SK-N-SH (cell line): ENCODE measurements around the gene KAT8. TPM values are rescaled to one million over a fixed set of nuclear protein-coding genes. Genes with fewer than 3 reads are reported as not detected.

Experiments
- CTCF ChIA-PET: fragments of 300-600, 350-600 bp; formaldehyde crosslinking; extraction: SDS; loops from one replicate; lab custom pipeline; 2021; lab: Yijun Ruan, JAX
- POLR2A ChIA-PET: fragments of 350-600 bp; sonication (Branson Sonifier 250); formaldehyde crosslinking; extraction: SDS; loops from one replicate; lab custom pipeline; 2020; ENCODE audit warnings: antibody characterized with exemption, inconsistent platforms; lab: Yijun Ruan, JAX
- DNase-seq: peaks from one replicate; pipeline ENCODE4 v3.0.0; 2012
- H2AFZ ChIP-seq: fragments of 200-600 bp; sonication (generic); 2 replicates; pipeline ENCODE4 v1.8.1; 2016; ENCODE audit warnings: antibody characterized with exemption, mild to moderate bottlenecking, low read depth
- H3F3A ChIP-seq: fragments of 200-600 bp; sonication (generic); replicated peaks from 2 replicates; pipeline ENCODE3; 2016; ENCODE audit warnings: antibody characterized with exemption, mild to moderate bottlenecking; ENCODE audit not compliant: insufficient read depth
- H3K27ac ChIP-seq, 2 experiments: fragments of 200-500 bp in 1 of 2; fragments of 200-600 bp in 1 of 2; sonication (Bioruptor generic) in 1 of 2; sonication (generic), shearing (Covaris generic) in 1 of 2; 2 replicates each; pipeline versions ENCODE4 v1.5.1 to v1.6.1; 2014 to 2016; ENCODE audit warnings: low read depth in 2 of 2, inconsistent platforms in 1 of 2, low read length in 1 of 2, mild to moderate bottlenecking in 1 of 2, mixed read lengths in 1 of 2
- H3K27me3 ChIP-seq: fragments of 200-600 bp; sonication (generic), shearing (Covaris generic); 2 replicates; pipeline ENCODE4 v1.6.1; 2016; ENCODE audit warnings: mixed run types; ENCODE audit not compliant: insufficient read depth
- H3K36me3 ChIP-seq, 2 experiments: fragments of 200-500 bp in 1 of 2; fragments of 200-600 bp in 1 of 2; sonication (Bioruptor generic) in 1 of 2; sonication (generic) in 1 of 2; replicated peaks in 1 of 2; 2 replicates each; pipeline versions ENCODE3 to v1.5.1; 2014 to 2016; ENCODE audit warnings: low read length in 1 of 2, mild to moderate bottlenecking in 1 of 2; ENCODE audit not compliant: insufficient read depth in 2 of 2, control insufficient read depth in 1 of 2
- H3K4me1 ChIP-seq, 2 experiments: fragments of 200-500 bp in 1 of 2; fragments of 200-600 bp in 1 of 2; sonication (Bioruptor generic) in 1 of 2; sonication (generic), shearing (Covaris generic) in 1 of 2; 2 replicates each; pipeline versions ENCODE4 v1.5.1 to v1.6.1; 2014 to 2016; ENCODE audit warnings: low read depth in 1 of 2, low read length in 1 of 2, mixed run types in 1 of 2; ENCODE audit not compliant: insufficient read depth in 2 of 2, control insufficient read depth in 1 of 2
- H3K4me2 ChIP-seq: fragments of 200-600 bp; sonication (generic), shearing (Covaris generic); 2 replicates; pipeline ENCODE4 v1.6.1; 2017; ENCODE audit warnings: mixed run types
- H3K4me3 ChIP-seq, 2 experiments: fragments of 200-500 bp in 1 of 2; fragments of 200-600 bp in 1 of 2; sonication (Bioruptor generic) in 1 of 2; sonication (generic), shearing (Covaris generic) in 1 of 2; 2 replicates each; pipeline versions ENCODE4 v1.5.1 to v1.8.1; 2014 to 2016; ENCODE audit warnings: low read depth in 2 of 2, inconsistent platforms in 1 of 2, low read length in 1 of 2, mild to moderate bottlenecking in 1 of 2, mixed read lengths in 1 of 2, moderate library complexity in 1 of 2
- H3K79me2 ChIP-seq: fragments of 200-600 bp; sonication (generic); 2 replicates; pipeline ENCODE4 v1.8.1; 2017; ENCODE audit warnings: mild to moderate bottlenecking; ENCODE audit not compliant: insufficient read depth
- H3K9ac ChIP-seq: fragments of 200-600 bp; sonication (generic); 2 replicates; pipeline ENCODE4 v1.6.1; 2017; ENCODE audit warnings: mixed run types
- H3K9me2 ChIP-seq: fragments of 200-600 bp; sonication (generic); 2 replicates; pipeline ENCODE4 v1.6.1; 2017; ENCODE audit warnings: mixed run types
- H3K9me3 ChIP-seq: fragments of 200-600 bp; sonication (generic); 2 replicates; pipeline ENCODE4 v1.6.1; 2017; ENCODE audit warnings: mixed run types, mild to moderate bottlenecking, moderate library complexity
- H4K20me1 ChIP-seq: fragments of 200-600 bp; sonication (generic); 2 replicates; pipeline ENCODE4 v1.6.1; 2017; ENCODE audit warnings: mild to moderate bottlenecking, mixed run types; ENCODE audit not compliant: insufficient read depth
- CHD2 ChIP-seq: fragments of 150-350 bp; IDR thresholded peaks from 2 replicates; pipeline ENCODE4 v1.6.1; 2018; ENCODE audit warnings: low read length; ENCODE audit not compliant: partially characterized antibody
- ELF1 ChIP-seq: IDR thresholded peaks from 2 replicates; pipeline ENCODE4 v1.4.0; 2012
- FOSL2 ChIP-seq: IDR thresholded peaks from 2 replicates; pipeline ENCODE4 v1.4.0; 2012; ENCODE audit warnings: low read depth, mild to moderate bottlenecking, moderate library complexity, borderline replicate concordance
- FOXM1 ChIP-seq: IDR thresholded peaks from 2 replicates; pipeline ENCODE4 v1.4.0; 2012; ENCODE audit warnings: low read depth, mild to moderate bottlenecking
- GABPA ChIP-seq: IDR thresholded peaks from 2 replicates; pipeline ENCODE4 v1.4.0; 2012; ENCODE audit warnings: low read depth, mild to moderate bottlenecking
- GATA2 ChIP-seq: sonication (generic); formaldehyde crosslinking; IDR thresholded peaks from 2 replicates; pipeline ENCODE4 v1.5.0; 2020; ENCODE audit warnings: mild to moderate bottlenecking, missing genetic modification reagents
- JUND ChIP-seq: IDR thresholded peaks from 2 replicates; pipeline ENCODE4 v1.4.0; 2012
- NFIC ChIP-seq: IDR thresholded peaks from 2 replicates; pipeline ENCODE4 v1.4.0; 2012; ENCODE audit warnings: borderline replicate concordance
- POLR2AphosphoS5 ChIP-seq: IDR thresholded peaks from 2 replicates; pipeline ENCODE4 v1.6.1; 2012; ENCODE audit warnings: low read depth, low read length
- RCOR1 ChIP-seq: fragments of 150-350 bp; IDR thresholded peaks from 2 replicates; pipeline ENCODE4 v1.6.1; 2017; ENCODE audit warnings: antibody characterized with exemption, low read length
- RXRA ChIP-seq: IDR thresholded peaks from 2 replicates; pipeline ENCODE4 v1.4.0; 2012; ENCODE audit warnings: low read depth, mild to moderate bottlenecking, borderline replicate concordance
- USF2 ChIP-seq: fragments of 150-350 bp; IDR thresholded peaks from 2 replicates; pipeline ENCODE4 v1.6.1; 2017; ENCODE audit warnings: antibody characterized with exemption, low read length, low read depth, borderline replicate concordance
- YY1 ChIP-seq: IDR thresholded peaks from 2 replicates; pipeline ENCODE4 v1.4.0; 2012; ENCODE audit warnings: low read depth, mild to moderate bottlenecking
- ZBTB33 ChIP-seq: IDR thresholded peaks from 2 replicates; pipeline ENCODE4 v1.4.0; 2012; ENCODE audit warnings: low read depth, borderline replicate concordance
- WGBS: methylation state at CpG from one replicate; pipeline ENCODE4 v1.1.6; 2017; ENCODE audit warnings: low lambda C conversion rate; 5-methylcytosine and 5-hydroxymethylcytosine counted together
- polyA plus RNA-seq, 3 experiments: library from polyadenylated mRNA; depleted of rRNA; stranded (reverse); fragments of >200 nt; gene quantifications; 2 replicates each; pipeline ENCODE4 v1.2.3, GENCODE V29; 2012

The KAT8 gene
- polyA plus RNA-seq, 1 of the 3 experiments (the other 2 are of a cell fraction): 52.0 TPM

DNA sequence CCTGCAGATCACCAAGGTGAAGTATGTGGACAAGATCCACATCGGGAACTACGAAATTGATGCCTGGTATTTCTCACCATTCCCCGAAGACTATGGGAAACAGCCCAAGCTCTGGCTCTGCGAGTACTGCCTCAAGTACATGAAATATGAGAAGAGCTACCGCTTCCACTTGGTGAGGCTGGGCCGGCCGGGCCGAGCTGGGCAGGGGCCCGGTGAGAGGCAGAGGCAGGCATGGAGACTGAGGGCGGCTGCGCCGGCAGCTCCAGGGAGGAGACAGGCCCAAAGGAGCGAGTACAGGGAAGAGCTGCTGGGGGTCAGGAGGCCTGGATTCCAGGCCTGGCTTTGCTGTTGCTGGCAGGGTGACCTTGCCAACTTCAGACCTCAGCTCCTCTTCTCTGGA lies 9.7 kb downstream of the KAT8 start:
- no peaks in the 10 kb centered on the region for H3K79me2 ChIP-seq
- 98% methylated on average over 13 of the region's 13 CpGs for WGBS
- CTCF ChIA-PET: interaction anchor here (1.2 kb wide), 1 partner anchor 15 kb away, joined by 6 read pairs; no protein-coding TSS in a partner anchor
- H3K9ac ChIP-seq: no peak overlapping the region
- no peak for DNase-seq
- no peaks in the 10 kb centered on the region for H4K20me1 ChIP-seq
- POLR2A ChIA-PET: interaction anchor here (2.8 kb wide), 1 partner anchor 10 kb away, joined by 12 read pairs; the partner anchor contains the start of gene KAT8
- H2AFZ ChIP-seq: no peak overlapping the region
- peaks cover 3% of the 10 kb centered on the region for H3F3A ChIP-seq
- no peak overlapping the region for H3K27ac ChIP-seq
- H3K27me3 ChIP-seq: no peaks in the 10 kb centered on the region
- no peaks in the 10 kb centered on the region for H3K9me2 ChIP-seq
- peaks cover 13 to 15% of the 10 kb centered on the region in 2 experiments for H3K36me3 ChIP-seq
- no peak overlapping the region for H3K4me3 ChIP-seq
- no peaks in the 10 kb centered on the region for H3K9me3 ChIP-seq
- TF ChIP-seq RXRA: no peak
- no peak for TF ChIP-seq ELF1
- TF ChIP-seq USF2: no peak
- no peak for TF ChIP-seq FOSL2
- TF ChIP-seq ZBTB33: no peak
- no peak for TF ChIP-seq GATA2 (CRISPR knock-in tag)
- no peak for TF ChIP-seq JUND
- no peak for TF ChIP-seq CHD2
- no peak for TF ChIP-seq GABPA
- no peak for TF ChIP-seq POLR2AphosphoS5
- TF ChIP-seq RCOR1: no peak
- TF ChIP-seq NFIC: no peak
- TF ChIP-seq YY1: no peak
- TF ChIP-seq, all 33 proteins: peak for 0
- no peaks in the 10 kb centered on the region for H3K4me1 ChIP-seq
- no peak overlapping the region for H3K4me2 ChIP-seq

DNA sequence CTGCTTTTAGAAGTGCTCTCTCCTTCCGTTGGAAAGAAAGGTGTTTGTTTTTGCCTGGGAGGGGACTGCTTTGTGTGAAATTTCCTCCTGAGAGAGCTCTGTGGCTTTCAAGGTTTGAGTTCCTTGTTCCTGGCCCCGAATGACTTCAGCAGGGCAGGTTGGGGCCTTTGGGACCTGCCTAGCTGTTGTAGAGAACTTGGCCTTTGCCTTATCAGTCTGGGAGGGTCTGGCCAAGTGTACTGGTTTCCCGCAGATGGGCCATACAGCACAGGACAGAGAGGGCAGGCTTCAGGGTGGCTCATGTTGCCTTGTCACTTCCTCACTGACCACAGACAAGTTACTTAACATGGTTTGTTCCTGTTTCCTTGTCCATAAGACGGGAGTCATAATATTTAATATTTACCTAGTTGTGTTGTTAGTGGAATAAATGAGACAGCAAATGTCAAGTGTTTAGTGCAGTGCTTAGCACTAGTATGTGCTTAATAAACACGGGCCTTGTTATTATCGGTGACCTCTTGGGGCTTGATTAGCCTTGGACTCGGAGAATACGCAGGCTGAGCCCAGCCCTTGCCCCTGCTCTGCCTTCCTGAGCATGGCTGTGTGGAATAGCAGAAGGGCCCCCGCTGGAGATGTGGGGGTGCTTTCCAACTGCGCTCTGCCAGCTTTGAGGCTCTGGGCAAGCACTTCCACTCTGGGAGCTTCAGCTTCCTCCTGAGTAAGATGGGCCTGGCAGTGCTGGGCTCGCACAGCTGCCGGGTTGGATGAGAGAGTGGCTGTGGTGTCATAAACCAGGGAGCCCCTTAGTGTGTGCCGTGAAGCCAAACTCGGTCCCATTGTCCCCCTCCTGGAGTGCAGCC lies 11.5 kb downstream of the KAT8 start:
- ChIA-PET POLR2A (interaction anchor here (1.1 kb wide), 1 partner anchor 11 kb away, joined by 5 read pairs; the partner anchor contains the start of gene KAT8), CTCF (interaction anchor here (3.9 kb wide), 1 partner anchor 13 kb away, joined by 17 read pairs; no protein-coding TSS in a partner anchor)
- Histone ChIP-seq H3K9me3 (no peaks in the 10 kb centered on the region), H3K27ac (no peak overlapping the region), H3K4me1 (peaks cover 0 to 7% of the 10 kb centered on the region in 2 experiments; a peak in 1 of 4 replicates), H3K4me2 (no peak overlapping the region), H3K9ac (no peak overlapping the region), H3K4me3 (no peak overlapping the region), H3F3A (peaks cover under 1% of the 10 kb centered on the region), H3K9me2 (no peaks in the 10 kb centered on the region), H3K79me2 (no peaks in the 10 kb centered on the region), H4K20me1 (no peaks in the 10 kb centered on the region), H2AFZ (no peak overlapping the region), H3K27me3 (no peaks in the 10 kb centered on the region), H3K36me3 (peaks cover 4 to 13% of the 10 kb centered on the region in 2 experiments)
- whole genome bisulfite sequencing: 90% methylated on average over 9 of the region's 14 CpGs
- no peak for TF ChIP-seq FOXM1
- DNase-seq: no peak
